ENCODE results near the gene ZNF512B. TPM values are rescaled to one million over a fixed set of nuclear protein-coding genes. Genes with fewer than 3 reads are reported as not detected.
"Not testable (repeated sequence)": the region's sequence is repeated elsewhere in the genome, so short reads cannot be mapped to it uniquely, and the experiment has no call there.

Gene ZNF512B
- polyA plus RNA-seq (2013, experiment 1 of 2): 10.8 TPM
- 10.9 TPM for polyA plus RNA-seq (2013, experiment 2 of 2)

GRCh38 chr20:63969838-63970713 lies at the start of gene ZNF512B:
Gene ZNF512B, minus strand, starts transcription at chr20:63969930. Its CDS starts 1,980 bp downstream, at chr20:63967950.
- H3K23ac ChIP-seq (ENCODE audit: low read length): peak within 1 kb of the TSS; percentile 45
- no CpG with 5 or more reads among the region's 73 CpGs for WGBS (ENCODE audit: extremely low coverage, insufficient coverage, low lambda C conversion rate)
- H2BK120ac ChIP-seq (ENCODE audit: low read depth, low read length): no peak within 1 kb of the TSS
- DNase-seq: peak; percentile 72
- no peaks in the 10 kb centered on the region for H3K79me2 ChIP-seq (ENCODE audit: control insufficient read depth, insufficient read depth, low read length)
- no peak within 1 kb of the TSS for H2BK15ac ChIP-seq (replicated peaks; ENCODE audit: low read depth)
- H3K27ac ChIP-seq (ENCODE audit: low read depth, low read length): no peak within 1 kb of the TSS
- H2BK5ac ChIP-seq (ENCODE audit: low read length): no peak within 1 kb of the TSS
- H3K4me2 ChIP-seq (ENCODE audit: low read length): peak within 1 kb of the TSS; percentile 93
- H3K79me1 ChIP-seq (ENCODE audit: low read length): no peaks in the 10 kb centered on the region
- H3K4me3 ChIP-seq (ENCODE audit: low read length): peak within 1 kb of the TSS; percentile 52
- no peaks in the 10 kb centered on the region for H3K4me1 ChIP-seq (ENCODE audit: control insufficient read depth, low read depth, low read length)
- H3K56ac ChIP-seq (ENCODE audit: low read length): peak within 1 kb of the TSS; percentile 89
- no peak within 1 kb of the TSS for H3K4ac ChIP-seq (ENCODE audit: low read depth, low read length)
- H3K9ac ChIP-seq (ENCODE audit: low read length): peak within 1 kb of the TSS; percentile 82
- H4K8ac ChIP-seq (ENCODE audit: low read depth, low read length): peak within 1 kb of the TSS; percentile 41
- H3K27me3 ChIP-seq (ENCODE audit: insufficient read depth, low read length, poor library complexity): no peaks in the 10 kb centered on the region
- H3K36me3 ChIP-seq (ENCODE audit: control insufficient read depth, insufficient read depth, low read length): peaks cover 6% of the 10 kb centered on the region
- peak within 1 kb of the TSS; percentile 77 for H3K18ac ChIP-seq (ENCODE audit: low read length)
- no peak within 1 kb of the TSS for H4K5ac ChIP-seq (ENCODE audit: low read length)
- no peak within 1 kb of the TSS for H2AK5ac ChIP-seq (ENCODE audit: low read length)

- Histone ChIP-seq H4K5ac (ENCODE audit: low read length) (no peak overlapping the region), H3K4me1 (ENCODE audit: control insufficient read depth, low read depth, low read length) (no peaks in the 10 kb centered on the region)
These were observed 45.9 kb upstream of the ZNF512B start for GRCh38 chr20:64015635-64016034.

GRCh38 chr20:64012385-64013154 lies 42.8 kb upstream of the ZNF512B start:
- H3K23ac ChIP-seq (ENCODE audit: low read length); H3K27me3 ChIP-seq (ENCODE audit: insufficient read depth, low read length, poor library complexity); H3K4ac ChIP-seq (ENCODE audit: low read depth, low read length); H3K79me1 ChIP-seq (ENCODE audit: low read length); H4K8ac ChIP-seq (ENCODE audit: low read depth, low read length); H3K27ac ChIP-seq (ENCODE audit: low read depth, low read length); H2BK5ac ChIP-seq (ENCODE audit: low read length); H2AK5ac ChIP-seq (ENCODE audit: low read length); H2BK120ac ChIP-seq (ENCODE audit: low read depth, low read length); H3K56ac ChIP-seq (ENCODE audit: low read length); H3K4me3 ChIP-seq (ENCODE audit: low read length); H3K9ac ChIP-seq (ENCODE audit: low read length); H3K4me1 ChIP-seq (ENCODE audit: control insufficient read depth, low read depth, low read length); H2BK15ac ChIP-seq (replicated peaks; ENCODE audit: low read depth); H4K5ac ChIP-seq (ENCODE audit: low read length); H3K4me2 ChIP-seq (ENCODE audit: low read length); H3K18ac ChIP-seq (ENCODE audit: low read length); H3K79me2 ChIP-seq (ENCODE audit: control insufficient read depth, insufficient read depth, low read length); DNase-seq: not testable (repeated sequence)
- peaks cover 19% of the 10 kb centered on the region for H3K36me3 ChIP-seq (ENCODE audit: control insufficient read depth, insufficient read depth, low read length)
- no CpG with 5 or more reads among the region's 20 CpGs for WGBS (ENCODE audit: extremely low coverage, insufficient coverage, low lambda C conversion rate)

More at GRCh38 chr20:64015635-64016034, 45.9 kb upstream of the ZNF512B start:
- Histone ChIP-seq H4K8ac (ENCODE audit: low read depth, low read length) (no peak overlapping the region), H3K9ac (ENCODE audit: low read length) (no peak overlapping the region), H3K4ac (ENCODE audit: low read depth, low read length) (no peak overlapping the region), H3K4me3 (ENCODE audit: low read length) (no peak overlapping the region), H2BK5ac (ENCODE audit: low read length) (no peak overlapping the region), H3K27ac (ENCODE audit: low read depth, low read length) (no peak overlapping the region), H3K4me2 (ENCODE audit: low read length) (no peak overlapping the region), H3K79me1 (ENCODE audit: low read length) (peaks cover 2% of the 10 kb centered on the region), H2BK120ac (ENCODE audit: low read depth, low read length) (no peak overlapping the region), H3K36me3 (ENCODE audit: control insufficient read depth, insufficient read depth, low read length) (peaks cover 18% of the 10 kb centered on the region), H3K23ac (ENCODE audit: low read length) (no peak overlapping the region), H3K56ac (ENCODE audit: low read length) (no peak overlapping the region), H2BK15ac (replicated peaks; ENCODE audit: low read depth) (no peak overlapping the region), H3K27me3 (ENCODE audit: insufficient read depth, low read length, poor library complexity) (no peaks in the 10 kb centered on the region), H2AK5ac (ENCODE audit: low read length) (no peak overlapping the region), H3K79me2 (ENCODE audit: control insufficient read depth, insufficient read depth, low read length) (no peaks in the 10 kb centered on the region), H3K18ac (ENCODE audit: low read length) (no peak overlapping the region)
- DNase-seq: no peak
- WGBS (ENCODE audit: extremely low coverage, insufficient coverage, low lambda C conversion rate): no CpG with 5 or more reads among the region's 2 CpGs

- Histone ChIP-seq H3K79me2 (ENCODE audit: control insufficient read depth, insufficient read depth, low read length) (no peaks in the 10 kb centered on the region), H4K5ac (ENCODE audit: low read length) (no peak overlapping the region), H2AK5ac (ENCODE audit: low read length) (no peak overlapping the region), H3K56ac (ENCODE audit: low read length) (no peak overlapping the region), H4K8ac (ENCODE audit: low read depth, low read length) (no peak overlapping the region), H3K18ac (ENCODE audit: low read length) (no peak overlapping the region), H2BK15ac (replicated peaks; ENCODE audit: low read depth) (no peak overlapping the region), H3K36me3 (ENCODE audit: control insufficient read depth, insufficient read depth, low read length) (peaks cover 22% of the 10 kb centered on the region), H2BK5ac (ENCODE audit: low read length) (no peak overlapping the region), H3K79me1 (ENCODE audit: low read length) (peaks cover 4% of the 10 kb centered on the region), H3K27ac (ENCODE audit: low read depth, low read length) (no peak overlapping the region), H2BK120ac (ENCODE audit: low read depth, low read length) (no peak overlapping the region), H3K27me3 (ENCODE audit: insufficient read depth, low read length, poor library complexity) (no peaks in the 10 kb centered on the region), H3K4me2 (ENCODE audit: low read length) (no peak overlapping the region), H3K9ac (ENCODE audit: low read length) (no peak overlapping the region), H3K4ac (ENCODE audit: low read depth, low read length) (no peak overlapping the region), H3K4me3 (ENCODE audit: low read length) (no peak overlapping the region), H3K23ac (ENCODE audit: low read length) (no peak overlapping the region), H3K4me1 (ENCODE audit: control insufficient read depth, low read depth, low read length) (no peaks in the 10 kb centered on the region)
- WGBS (ENCODE audit: extremely low coverage, insufficient coverage, low lambda C conversion rate): no CpG with 5 or more reads among the region's 16 CpGs
- no peak for DNase-seq
These were observed 41.6 kb upstream of the ZNF512B start for GRCh38 chr20:64011366-64011779.

- Histone ChIP-seq H4K8ac (ENCODE audit: low read depth, low read length) (no peak overlapping the region), H3K4me2 (ENCODE audit: low read length) (no peak overlapping the region), H2BK15ac (replicated peaks; ENCODE audit: low read depth) (no peak overlapping the region), H3K79me2 (ENCODE audit: control insufficient read depth, insufficient read depth, low read length) (no peaks in the 10 kb centered on the region), H3K27me3 (ENCODE audit: insufficient read depth, low read length, poor library complexity) (no peaks in the 10 kb centered on the region), H2BK120ac (ENCODE audit: low read depth, low read length) (no peak overlapping the region), H4K5ac (ENCODE audit: low read length) (no peak overlapping the region), H3K9ac (ENCODE audit: low read length) (no peak overlapping the region), H2AK5ac (ENCODE audit: low read length) (no peak overlapping the region), H3K56ac (ENCODE audit: low read length) (no peak overlapping the region), H3K18ac (ENCODE audit: low read length) (no peak overlapping the region), H2BK5ac (ENCODE audit: low read length) (no peak overlapping the region), H3K4me1 (ENCODE audit: control insufficient read depth, low read depth, low read length) (no peaks in the 10 kb centered on the region), H3K4ac (ENCODE audit: low read depth, low read length) (no peak overlapping the region), H3K27ac (ENCODE audit: low read depth, low read length) (no peak overlapping the region), H3K23ac (ENCODE audit: low read length) (no peak overlapping the region), H3K36me3 (ENCODE audit: control insufficient read depth, insufficient read depth, low read length) (peaks cover 22% of the 10 kb centered on the region), H3K4me3 (ENCODE audit: low read length) (no peak overlapping the region), H3K79me1 (ENCODE audit: low read length) (peaks cover 4% of the 10 kb centered on the region)
- DNase-seq: no peak
- WGBS (ENCODE audit: extremely low coverage, insufficient coverage, low lambda C conversion rate): no CpG with 5 or more reads among the region's 8 CpGs
These were observed 41.0 kb upstream of the ZNF512B start for GRCh38 chr20:64010711-64011237.

Data from mesendoderm (in vitro differentiated cells).